NB4 (cell line): Measurements from ENCODE around the gene TARDBP.

Source experiments
- DNase-seq: peaks from one replicate; pipeline ENCODE4 v3.0.0; 2010; ENCODE audit warnings: low read depth
- H3K4me3 ChIP-seq: one replicate; pipeline ENCODE4 v1.5.1; 2011; ENCODE audit warnings: mild to moderate bottlenecking, low read depth, low read length, moderate library complexity
- CTCF ChIP-seq: IDR thresholded peaks from one replicate; pipeline ENCODE4 v1.5.1; 2012; ENCODE audit warnings: low read depth, low read length
- MAX ChIP-seq: IDR thresholded peaks from 2 replicates; pipeline ENCODE4 v1.6.1; 2011; ENCODE audit warnings: low read depth, low read length
- MYC ChIP-seq: IDR thresholded peaks from 2 replicates; pipeline ENCODE4 v1.6.1; 2011; ENCODE audit warnings: low read depth, low read length
- POLR2A ChIP-seq: IDR thresholded peaks from 2 replicates; pipeline ENCODE4 v1.6.1; 2011; ENCODE audit warnings: mild to moderate bottlenecking; ENCODE audit not compliant: insufficient read length; ENCODE audit errors: extremely low read depth

Gene TARDBP

GRCh38 chr1:11023201-11023600 lies 10.7 kb downstream of the TARDBP start:
- no peak overlapping the region for H3K4me3 ChIP-seq
- TF ChIP-seq CTCF = no peak
- TF ChIP-seq MAX = no peak
- no peak for TF ChIP-seq MYC
- no peak for TF ChIP-seq POLR2A
- no peak for DNase-seq

- no peak overlapping the region for H3K4me3 ChIP-seq
- TF ChIP-seq CTCF = no peak
- no peak for TF ChIP-seq MYC
- TF ChIP-seq POLR2A = no peak
- no peak for TF ChIP-seq MAX
- DNase-seq = no peak
Observed at GRCh38 chr1:11024154-11024873, 11.9 kb downstream of the TARDBP start.

GRCh38 chr1:11024874-11025203 lies 12.4 kb downstream of the TARDBP start:
- H3K4me3 ChIP-seq = no peak overlapping the region
- no peak for TF ChIP-seq POLR2A
- no peak for TF ChIP-seq CTCF
- TF ChIP-seq MYC = no peak
- no peak for TF ChIP-seq MAX
- DNase-seq = no peak

- TF ChIP-seq MAX (no peak), POLR2A (no peak), MYC (no peak), CTCF (no peak)
- no peak for DNase-seq
Observed at GRCh38 chr1:11025618-11026017, 13.2 kb downstream of the TARDBP start.

GRCh38 chr1:11026052-11026451 lies 13.6 kb downstream of the TARDBP start:
- DNase-seq = no peak
- TF ChIP-seq MAX (no peak), POLR2A (no peak), MYC (no peak), CTCF (no peak)
- no peak overlapping the region for H3K4me3 ChIP-seq

More at GRCh38 chr1:11025618-11026017, 13.2 kb downstream of the TARDBP start:
- no peak overlapping the region for H3K4me3 ChIP-seq

GRCh38 chr1:11026903-11027302 lies 14.4 kb downstream of the TARDBP start:
- H3K4me3 ChIP-seq = no peak overlapping the region
- no peak for TF ChIP-seq CTCF
- no peak for TF ChIP-seq MAX
- DNase-seq = no peak
